Prostate gland (tissue), 2 donors: ENCODE measurements around the gene ASMT.

Experiments used
- POLR2A ChIP-seq: fragments of 450-650 bp; IDR thresholded peaks from one replicate; pipeline ENCODE4 v1.6.1; 2016; ENCODE audit warnings: antibody characterized with exemption, mild to moderate bottlenecking
- TF ChIP-seq, protein P1 (sequence below), 4 experiments: fragments of 200-600 bp in 2 of 4; fragments of 450-650 bp in 2 of 4; sonication (generic) in 2 of 4; IDR thresholded peaks; 1 replicate in 3 of 4; 2 replicates in 1 of 4; pipeline ENCODE4 v1.5.1; 2016 to 2019; ENCODE audit warnings: antibody characterized with exemption in 4 of 4, mild to moderate bottlenecking in 2 of 4, moderate library complexity in 2 of 4

DNA sequence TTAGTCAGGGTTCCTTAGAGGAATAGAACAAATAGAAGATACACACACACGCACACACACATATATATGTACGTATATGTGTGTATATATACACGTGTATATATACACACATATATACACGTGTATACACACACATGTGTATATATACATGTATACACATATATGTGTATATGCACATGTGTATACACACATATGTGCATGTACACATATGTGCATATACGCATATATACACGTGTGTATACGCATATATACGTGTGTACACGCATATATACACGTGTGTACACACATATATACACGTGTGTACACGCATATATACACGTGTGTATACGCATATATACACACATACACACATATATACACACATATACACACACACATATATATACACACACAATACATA, 41.5 kb downstream of the ASMT start:
- TF ChIP-seq, protein P1, sequence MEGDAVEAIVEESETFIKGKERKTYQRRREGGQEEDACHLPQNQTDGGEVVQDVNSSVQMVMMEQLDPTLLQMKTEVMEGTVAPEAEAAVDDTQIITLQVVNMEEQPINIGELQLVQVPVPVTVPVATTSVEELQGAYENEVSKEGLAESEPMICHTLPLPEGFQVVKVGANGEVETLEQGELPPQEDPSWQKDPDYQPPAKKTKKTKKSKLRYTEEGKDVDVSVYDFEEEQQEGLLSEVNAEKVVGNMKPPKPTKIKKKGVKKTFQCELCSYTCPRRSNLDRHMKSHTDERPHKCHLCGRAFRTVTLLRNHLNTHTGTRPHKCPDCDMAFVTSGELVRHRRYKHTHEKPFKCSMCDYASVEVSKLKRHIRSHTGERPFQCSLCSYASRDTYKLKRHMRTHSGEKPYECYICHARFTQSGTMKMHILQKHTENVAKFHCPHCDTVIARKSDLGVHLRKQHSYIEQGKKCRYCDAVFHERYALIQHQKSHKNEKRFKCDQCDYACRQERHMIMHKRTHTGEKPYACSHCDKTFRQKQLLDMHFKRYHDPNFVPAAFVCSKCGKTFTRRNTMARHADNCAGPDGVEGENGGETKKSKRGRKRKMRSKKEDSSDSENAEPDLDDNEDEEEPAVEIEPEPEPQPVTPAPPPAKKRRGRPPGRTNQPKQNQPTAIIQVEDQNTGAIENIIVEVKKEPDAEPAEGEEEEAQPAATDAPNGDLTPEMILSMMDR (IDR thresholded peaks at IDR 0.05) = no peak
- no peak for TF ChIP-seq POLR2A
